Activated CD8-positive, alpha-beta T cell treated with anti-CD3 and anti-CD28 coated beads for 36 hours (primary cell): ENCODE data around the gene ROBO2. TPM values are rescaled to one million over a fixed set of nuclear protein-coding genes. Genes with fewer than 3 reads are reported as not detected.

Source experiments
- ATAC-seq: fragments of 200-7000 bp; cut with Tn5 transposase; one replicate; pipeline ENCODE4 v1.10.0; 2021; ENCODE audit warnings: mild to moderate bottlenecking, moderate library complexity
- CTCF ChIA-PET: fragments of 350-600 bp; sonication (Branson Sonifier 250); formaldehyde crosslinking; loops from one replicate; lab custom pipeline; 2021; ENCODE audit warnings: antibody characterized with exemption; lab: Charles Lee
- POLR2A ChIA-PET: fragments of 350-600 bp; sonication (Branson Sonifier 250); formaldehyde crosslinking; loops from one replicate; lab custom pipeline; 2021; ENCODE audit warnings: antibody characterized with exemption; lab: Charles Lee
- DNase-seq: peaks from one replicate; pipeline ENCODE4 v3.0.0-alpha.2; 2020
- H3K27ac Mint-ChIP-seq: one replicate; pipeline ENCODE4 v1.8.0; 2021; ENCODE audit warnings: mild to moderate bottlenecking, mixed read lengths
- H3K27me3 Mint-ChIP-seq: one replicate; pipeline ENCODE4 v1.8.0; 2021; ENCODE audit warnings: mixed read lengths
- H3K36me3 Mint-ChIP-seq: one replicate; pipeline ENCODE4 v1.8.0; 2021; ENCODE audit warnings: low read depth, mixed read lengths
- H3K4me1 Mint-ChIP-seq: one replicate; pipeline ENCODE4 v1.8.0; 2021; ENCODE audit warnings: low read depth, mixed read lengths
- H3K4me3 Mint-ChIP-seq: one replicate; pipeline ENCODE4 v1.8.0; 2021; ENCODE audit warnings: mild to moderate bottlenecking, moderate library complexity, mixed read lengths
- H3K9me3 Mint-ChIP-seq: one replicate; pipeline ENCODE4 v1.8.0; 2021; ENCODE audit warnings: mixed read lengths
- intact Hi-C: fragments of 100-400 bp; cut with micrococcal nuclease; formaldehyde crosslinking; loops from one replicate; pipeline ENCODE4 v1.10.0; 2022
- total RNA-seq, 2 experiments: library from RNA; stranded (reverse); gene quantifications; one replicate each; pipeline ENCODE4 v1.2.3, GENCODE V29; 2021
- TF ChIP-seq, protein P1 (sequence below): fragments of 200-600 bp; IDR thresholded peaks from one replicate; pipeline ENCODE4 v1.8.0; 2022; ENCODE audit warnings: antibody characterized with exemption, mild to moderate bottlenecking

The ROBO2 gene
- total RNA-seq, 2 experiments from 2014 or later, result not detected

DNA sequence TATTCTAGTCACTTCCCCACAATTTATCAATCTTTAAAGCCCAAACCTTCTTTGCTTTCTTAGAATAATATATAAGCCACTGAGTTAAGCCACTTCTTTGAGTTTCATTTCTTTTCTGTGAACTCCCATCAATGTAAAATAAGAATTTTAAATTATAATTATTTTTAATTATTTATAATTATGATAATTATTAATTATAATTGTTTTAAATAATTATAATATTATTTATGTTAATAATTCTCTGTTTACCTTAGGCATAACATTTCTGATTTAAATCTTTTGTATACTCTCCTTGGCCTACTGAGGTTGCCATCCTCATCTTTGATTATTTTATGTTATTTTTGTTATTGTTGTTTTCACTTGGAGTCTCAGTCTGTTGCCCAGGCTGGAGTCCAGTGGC, 644.2 kb downstream of the ROBO2 start:
- ChIA-PET CTCF (no interaction called here), POLR2A (no interaction called here)
- TF ChIP-seq, protein P1, sequence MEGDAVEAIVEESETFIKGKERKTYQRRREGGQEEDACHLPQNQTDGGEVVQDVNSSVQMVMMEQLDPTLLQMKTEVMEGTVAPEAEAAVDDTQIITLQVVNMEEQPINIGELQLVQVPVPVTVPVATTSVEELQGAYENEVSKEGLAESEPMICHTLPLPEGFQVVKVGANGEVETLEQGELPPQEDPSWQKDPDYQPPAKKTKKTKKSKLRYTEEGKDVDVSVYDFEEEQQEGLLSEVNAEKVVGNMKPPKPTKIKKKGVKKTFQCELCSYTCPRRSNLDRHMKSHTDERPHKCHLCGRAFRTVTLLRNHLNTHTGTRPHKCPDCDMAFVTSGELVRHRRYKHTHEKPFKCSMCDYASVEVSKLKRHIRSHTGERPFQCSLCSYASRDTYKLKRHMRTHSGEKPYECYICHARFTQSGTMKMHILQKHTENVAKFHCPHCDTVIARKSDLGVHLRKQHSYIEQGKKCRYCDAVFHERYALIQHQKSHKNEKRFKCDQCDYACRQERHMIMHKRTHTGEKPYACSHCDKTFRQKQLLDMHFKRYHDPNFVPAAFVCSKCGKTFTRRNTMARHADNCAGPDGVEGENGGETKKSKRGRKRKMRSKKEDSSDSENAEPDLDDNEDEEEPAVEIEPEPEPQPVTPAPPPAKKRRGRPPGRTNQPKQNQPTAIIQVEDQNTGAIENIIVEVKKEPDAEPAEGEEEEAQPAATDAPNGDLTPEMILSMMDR, result no peak
- intact Hi-C loops, result no loop called here
- Mint-ChIP-seq H3K4me1 (no peaks in the 10 kb centered on the region), H3K9me3 (peaks cover 19% of the 10 kb centered on the region), H3K27me3 (no peaks in the 10 kb centered on the region), H3K4me3 (no peak overlapping the region), H3K36me3 (no peaks in the 10 kb centered on the region), H3K27ac (no peak overlapping the region)
- no peak for ATAC-seq
- DNase-seq, result no peak

DNA sequence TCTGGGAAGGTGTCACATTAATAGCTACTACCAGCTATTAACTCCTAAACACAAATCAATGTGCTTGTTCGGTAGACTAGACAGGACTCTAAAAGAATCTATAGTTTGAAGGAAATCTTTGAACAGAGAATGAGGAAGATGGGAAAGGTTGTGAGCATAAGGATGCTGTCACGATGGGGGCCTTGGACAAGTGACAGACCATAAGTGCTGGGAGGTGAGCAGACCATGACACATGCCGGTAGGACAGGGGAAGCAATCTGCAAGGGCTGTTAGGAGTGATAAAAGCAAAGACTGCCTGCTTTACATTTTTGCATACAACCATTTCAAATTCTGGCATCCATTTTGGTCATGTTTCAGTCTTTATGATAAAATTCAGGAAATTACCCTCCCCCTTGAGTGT, 645.8 kb downstream of the ROBO2 start:
- ATAC-seq (no peak), DNase-seq (no peak)
- no peak overlapping the region for H3K4me3 Mint-ChIP-seq
- TF ChIP-seq, protein P1, result no peak
- H3K9me3 Mint-ChIP-seq, result peaks cover 20% of the 10 kb centered on the region
- intact Hi-C loops, result no loop called here
- POLR2A ChIA-PET, result no interaction called here
- CTCF ChIA-PET, result no interaction called here
- no peaks in the 10 kb centered on the region for H3K36me3 Mint-ChIP-seq
- no peak overlapping the region for H3K27ac Mint-ChIP-seq
- no peaks in the 10 kb centered on the region for H3K27me3 Mint-ChIP-seq
- no peaks in the 10 kb centered on the region for H3K4me1 Mint-ChIP-seq

DNA sequence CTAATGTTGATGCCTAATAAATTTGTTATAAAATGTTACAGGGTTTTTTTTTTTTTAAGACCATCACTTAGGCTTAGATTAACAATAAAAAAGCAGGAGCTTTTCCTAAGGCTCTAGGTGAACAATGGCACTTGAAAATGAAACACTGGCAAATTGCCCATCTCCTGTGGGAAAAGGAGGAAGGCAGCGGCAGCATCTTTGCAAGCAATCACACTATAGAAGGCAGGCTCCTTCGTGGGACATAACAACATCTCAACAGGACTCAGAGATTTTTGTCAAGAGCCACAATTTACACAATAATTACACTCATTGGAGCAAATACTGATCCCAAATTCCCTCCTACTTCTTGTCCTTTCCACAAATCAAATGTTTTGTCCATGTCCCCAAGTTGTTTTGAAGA, 646.7 kb downstream of the ROBO2 start:
- Mint-ChIP-seq H3K36me3 (no peaks in the 10 kb centered on the region), H3K27me3 (no peaks in the 10 kb centered on the region), H3K4me1 (no peaks in the 10 kb centered on the region), H3K9me3 (peaks cover 21% of the 10 kb centered on the region), H3K27ac (no peak overlapping the region), H3K4me3 (no peak overlapping the region)
- TF ChIP-seq, protein P1, result no peak
- ChIA-PET CTCF (no interaction called here), POLR2A (no interaction called here)
- intact Hi-C loops, result no loop called here
- no peak for DNase-seq
- ATAC-seq, result no peak

DNA sequence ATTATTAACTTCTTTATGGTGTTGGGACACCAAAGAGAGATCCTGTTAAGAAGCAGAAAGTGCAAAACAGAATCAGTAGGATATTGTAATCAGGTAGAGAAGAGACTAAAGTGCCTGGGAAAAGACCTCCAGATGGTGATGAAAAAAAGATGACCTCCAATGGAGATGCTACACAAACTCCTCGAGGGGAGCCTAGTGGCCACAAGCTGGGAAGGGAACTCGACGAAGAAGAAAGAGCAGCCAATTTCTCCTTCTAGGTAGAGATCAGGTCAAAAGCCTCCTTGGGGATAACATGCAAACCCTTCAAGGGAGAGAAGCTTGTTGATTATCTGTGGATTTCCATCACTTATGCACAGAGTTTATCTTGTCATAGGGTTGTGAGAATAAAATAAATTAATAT, 647.6 kb downstream of the ROBO2 start:
- intact Hi-C loops, result no loop called here
- Mint-ChIP-seq H3K4me3 (no peak overlapping the region), H3K27me3 (no peaks in the 10 kb centered on the region), H3K9me3 (peaks cover 14% of the 10 kb centered on the region), H3K4me1 (no peaks in the 10 kb centered on the region), H3K27ac (no peak overlapping the region), H3K36me3 (no peaks in the 10 kb centered on the region)
- ChIA-PET POLR2A (no interaction called here), CTCF (no interaction called here)
- TF ChIP-seq, protein P1, result no peak
- ATAC-seq (no peak), DNase-seq (no peak)

DNA sequence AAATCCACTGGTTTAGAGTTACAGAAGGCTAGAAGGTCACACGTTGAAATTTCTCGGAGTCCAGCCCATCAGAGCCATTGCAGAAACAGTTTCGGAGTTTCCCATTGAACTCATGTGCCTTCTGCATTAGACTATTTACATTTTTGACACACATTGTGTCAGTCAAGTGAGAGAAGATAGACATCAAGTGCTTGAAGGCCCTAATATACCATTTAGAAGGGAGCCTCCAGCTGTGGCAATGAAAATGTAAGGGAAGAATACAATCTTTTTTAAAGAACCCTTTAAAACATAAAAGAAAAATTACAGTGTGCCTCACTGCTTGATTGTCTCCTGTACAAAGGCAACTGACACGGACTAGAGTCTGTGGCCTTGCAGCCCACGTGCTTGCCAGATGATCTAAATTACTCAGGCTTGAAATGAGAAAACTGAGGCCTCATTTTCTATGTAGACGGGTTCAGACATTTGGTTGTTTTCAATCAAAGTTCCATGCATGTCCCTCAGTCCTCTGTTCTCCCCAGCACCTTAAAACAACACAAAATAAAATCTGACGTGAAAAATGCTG, 650.5 kb downstream of the ROBO2 start:
- no peak overlapping the region for H3K4me3 Mint-ChIP-seq
- ATAC-seq (no peak), DNase-seq (no peak)
- no peak overlapping the region for H3K27ac Mint-ChIP-seq
- intact Hi-C loops, result no loop called here
- no peaks in the 10 kb centered on the region for H3K4me1 Mint-ChIP-seq
- ChIA-PET CTCF (no interaction called here), POLR2A (no interaction called here)
- TF ChIP-seq, protein P1, result no peak
- peaks cover 11% of the 10 kb centered on the region for H3K9me3 Mint-ChIP-seq
- no peaks in the 10 kb centered on the region for H3K27me3 Mint-ChIP-seq
- H3K36me3 Mint-ChIP-seq, result no peaks in the 10 kb centered on the region
